Loucy (cell line): ENCODE data around the gene PCDHB5.
"Not testable (repeated sequence)": the region's sequence is repeated elsewhere in the genome, so short reads cannot be mapped to it uniquely, and the experiment has no call there.

ENCODE experiments used
- CTCF ChIP-seq: fragments of 200-600 bp; sonication (generic); conservative IDR thresholded peaks from 2 replicates; pipeline ENCODE4 v1.5.1; 2014; ENCODE audit warnings: mild to moderate bottlenecking, antibody characterized with exemption, low read length
- EZH2phosphoT487 ChIP-seq: fragments of 200-600 bp; IDR thresholded peaks from 2 replicates; pipeline ENCODE4 v1.6.1; 2018; ENCODE audit warnings: antibody characterized with exemption, mild to moderate bottlenecking, moderate library complexity, borderline replicate concordance

GRCh38 chr5:141096181-141096580, 38.8 kb upstream of the PCDHB5 start:
- not testable (repeated sequence) for TF ChIP-seq CTCF, EZH2phosphoT487
